ENCODE results near the gene NRL.

Gene NRL

GRCh38 chr14:24160499-24160849 is 45.7 kb upstream of the NRL start:
- no peak overlapping the region for H3K4me3 ChIP-seq (ENCODE audit: insufficient read depth in 1 of 2, low read depth in 1 of 2, low read length in 2 of 2)
- H2AFZ ChIP-seq (ENCODE audit: low read depth, low read length), result no peak overlapping the region
- H3K4me2 ChIP-seq (ENCODE audit: low read length, poor library complexity, severe bottlenecking), result no peak overlapping the region
- H3K27me3 ChIP-seq (ENCODE audit: control insufficient read depth in 1 of 2, insufficient read depth in 1 of 2, low read length in 2 of 2), result no peaks in the 10 kb centered on the region
- H3K9me3 ChIP-seq (ENCODE audit: control insufficient read depth, low read length), result no peaks in the 10 kb centered on the region
- H3K4me1 ChIP-seq (ENCODE audit: control insufficient read depth, insufficient read depth, low read depth, low read length), result peaks cover 19% of the 10 kb centered on the region
- no peak overlapping the region for H3K23ac ChIP-seq (ENCODE audit: low read length in 2 of 2)
- peaks cover 66 to 75% of the 10 kb centered on the region in 2 experiments for H3K36me3 ChIP-seq (ENCODE audit: control insufficient read depth in 1 of 2, insufficient read depth in 2 of 2, low read depth in 1 of 2, low read length in 2 of 2)
- H3K9ac ChIP-seq (ENCODE audit: low read length), result peak overlapping the region; percentile 99
- no peak overlapping the region for H2BK15ac ChIP-seq (ENCODE audit: low read depth, poor library complexity, severe bottlenecking)
- H3K79me1 ChIP-seq (replicated peaks; ENCODE audit: low read length, poor library complexity, severe bottlenecking), result peaks cover 25% of the 10 kb centered on the region
- H4K8ac ChIP-seq (ENCODE audit: low read length), result peak overlapping the region; percentile 27
- no peak overlapping the region for H2BK5ac ChIP-seq (ENCODE audit: low read depth, low read length, poor library complexity, severe bottlenecking)
- peak overlapping the region; percentile 19 for H3K27ac ChIP-seq (ENCODE audit: low read length, poor library complexity, severe bottlenecking)
- H2BK120ac ChIP-seq (ENCODE audit: low read depth, low read length), result peak overlapping the region; percentile 36
- peak overlapping the region; percentile 29 for H4K91ac ChIP-seq (ENCODE audit: low read length)
- DNase-seq, result no peak
- 98% methylated on average over 4 of the region's 4 CpGs for WGBS
- H3K14ac ChIP-seq (ENCODE audit: low read length in 2 of 2), result no peak overlapping the region
- no peak overlapping the region for H3K4ac ChIP-seq (ENCODE audit: low read depth in 1 of 2, low read length in 2 of 2)
- peak overlapping the region; percentile 61 to 62 for H2BK12ac ChIP-seq (ENCODE audit: low read length in 2 of 2)
- H2AK5ac ChIP-seq (ENCODE audit: low read length, severe bottlenecking), result no peak overlapping the region
- H3K18ac ChIP-seq (ENCODE audit: low read depth in 1 of 2, low read length in 2 of 2), result peak overlapping the region in 1 of 2 experiments; percentile 63

GRCh38 chr14:24159777-24160498 is 45.2 kb upstream of the NRL start:
- Histone ChIP-seq H2BK12ac (ENCODE audit: low read length in 2 of 2) (peak overlapping the region; percentile 62 to 67), H2BK120ac (ENCODE audit: low read depth, low read length) (no peak overlapping the region)

DNA sequence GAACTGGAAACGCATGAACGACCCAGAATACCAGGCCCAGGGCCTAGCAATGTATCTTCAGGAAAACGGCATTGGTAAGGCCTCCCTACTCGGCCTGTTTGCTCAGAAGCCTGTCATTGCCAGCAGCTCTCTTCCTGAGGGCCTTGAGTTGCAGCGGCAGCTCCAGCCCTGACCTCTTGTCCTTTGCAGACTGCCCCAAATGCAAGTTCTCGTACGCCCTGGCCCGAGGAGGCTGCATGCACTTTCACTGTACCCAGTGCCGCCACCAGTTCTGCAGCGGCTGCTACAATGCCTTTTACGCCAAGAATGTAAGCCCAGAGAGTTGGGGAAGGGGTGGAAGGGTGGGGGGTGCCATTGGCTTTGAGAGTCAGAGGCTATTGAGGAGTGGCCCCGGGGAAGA is 42.6 kb upstream of the NRL start:
- 92% methylated on average over 10 of the region's 12 CpGs for WGBS
- no peak overlapping the region for H2BK12ac ChIP-seq (ENCODE audit: low read length in 2 of 2)
- no peak overlapping the region for H2BK15ac ChIP-seq (ENCODE audit: low read depth, poor library complexity, severe bottlenecking)
- no peak overlapping the region for H3K18ac ChIP-seq (ENCODE audit: low read depth in 1 of 2, low read length in 2 of 2)
- no peak overlapping the region for H4K8ac ChIP-seq (ENCODE audit: low read length)
- no peak for DNase-seq
- no peaks in the 10 kb centered on the region for H3K9me3 ChIP-seq (ENCODE audit: control insufficient read depth, low read length)
- H3K36me3 ChIP-seq (ENCODE audit: control insufficient read depth in 1 of 2, insufficient read depth in 2 of 2, low read depth in 1 of 2, low read length in 2 of 2), result peaks cover 47 to 66% of the 10 kb centered on the region in 2 experiments
- no peak overlapping the region for H2BK5ac ChIP-seq (ENCODE audit: low read depth, low read length, poor library complexity, severe bottlenecking)
- no peak overlapping the region for H3K4ac ChIP-seq (ENCODE audit: low read depth in 1 of 2, low read length in 2 of 2)
- H3K27ac ChIP-seq (ENCODE audit: low read length, poor library complexity, severe bottlenecking), result no peak overlapping the region
- peaks cover 13% of the 10 kb centered on the region for H3K4me1 ChIP-seq (ENCODE audit: control insufficient read depth, insufficient read depth, low read depth, low read length)
- no peak overlapping the region for H2AFZ ChIP-seq (ENCODE audit: low read depth, low read length)
- H3K23ac ChIP-seq (ENCODE audit: low read length in 2 of 2), result no peak overlapping the region
- no peak overlapping the region for H3K14ac ChIP-seq (ENCODE audit: low read length in 2 of 2)
- no peak overlapping the region for H2AK5ac ChIP-seq (ENCODE audit: low read length, severe bottlenecking)
- peaks cover 9% of the 10 kb centered on the region for H3K79me1 ChIP-seq (replicated peaks; ENCODE audit: low read length, poor library complexity, severe bottlenecking)
- H3K4me3 ChIP-seq (ENCODE audit: insufficient read depth in 1 of 2, low read depth in 1 of 2, low read length in 2 of 2), result no peak overlapping the region
- no peak overlapping the region for H4K91ac ChIP-seq (ENCODE audit: low read length)
- no peak overlapping the region for H3K4me2 ChIP-seq (ENCODE audit: low read length, poor library complexity, severe bottlenecking)
- no peaks in the 10 kb centered on the region for H3K27me3 ChIP-seq (ENCODE audit: control insufficient read depth in 1 of 2, insufficient read depth in 1 of 2, low read length in 2 of 2)
- H3K9ac ChIP-seq (ENCODE audit: low read length), result no peak overlapping the region
- no peak overlapping the region for H2BK120ac ChIP-seq (ENCODE audit: low read depth, low read length)

More at GRCh38 chr14:24159777-24160498, 45.2 kb upstream of the NRL start:
- Histone ChIP-seq H3K4me1 (ENCODE audit: control insufficient read depth, insufficient read depth, low read depth, low read length) (peaks cover 19% of the 10 kb centered on the region), H4K91ac (ENCODE audit: low read length) (peak overlapping the region; percentile 4), H3K23ac (ENCODE audit: low read length in 2 of 2) (no peak overlapping the region), H3K79me1 (replicated peaks; ENCODE audit: low read length, poor library complexity, severe bottlenecking) (peaks cover 23% of the 10 kb centered on the region), H3K36me3 (ENCODE audit: control insufficient read depth in 1 of 2, insufficient read depth in 2 of 2, low read depth in 1 of 2, low read length in 2 of 2) (peaks cover 66 to 75% of the 10 kb centered on the region in 2 experiments), H3K27ac (ENCODE audit: low read length, poor library complexity, severe bottlenecking) (no peak overlapping the region), H3K18ac (ENCODE audit: low read depth in 1 of 2, low read length in 2 of 2) (no peak overlapping the region), H3K4me2 (ENCODE audit: low read length, poor library complexity, severe bottlenecking) (no peak overlapping the region), H2AK5ac (ENCODE audit: low read length, severe bottlenecking) (no peak overlapping the region), H3K4ac (ENCODE audit: low read depth in 1 of 2, low read length in 2 of 2) (no peak overlapping the region), H4K8ac (ENCODE audit: low read length) (no peak overlapping the region), H3K27me3 (ENCODE audit: control insufficient read depth in 1 of 2, insufficient read depth in 1 of 2, low read length in 2 of 2) (no peaks in the 10 kb centered on the region), H3K14ac (ENCODE audit: low read length in 2 of 2) (no peak overlapping the region), H3K4me3 (ENCODE audit: insufficient read depth in 1 of 2, low read depth in 1 of 2, low read length in 2 of 2) (no peak overlapping the region), H2BK15ac (ENCODE audit: low read depth, poor library complexity, severe bottlenecking) (peak overlapping the region; percentile 6), H2AFZ (ENCODE audit: low read depth, low read length) (no peak overlapping the region), H2BK5ac (ENCODE audit: low read depth, low read length, poor library complexity, severe bottlenecking) (no peak overlapping the region), H3K9ac (ENCODE audit: low read length) (no peak overlapping the region), H3K9me3 (ENCODE audit: control insufficient read depth, low read length) (no peaks in the 10 kb centered on the region)
- 98% methylated on average over 10 of the region's 11 CpGs for WGBS
- no peak for DNase-seq

DNA sequence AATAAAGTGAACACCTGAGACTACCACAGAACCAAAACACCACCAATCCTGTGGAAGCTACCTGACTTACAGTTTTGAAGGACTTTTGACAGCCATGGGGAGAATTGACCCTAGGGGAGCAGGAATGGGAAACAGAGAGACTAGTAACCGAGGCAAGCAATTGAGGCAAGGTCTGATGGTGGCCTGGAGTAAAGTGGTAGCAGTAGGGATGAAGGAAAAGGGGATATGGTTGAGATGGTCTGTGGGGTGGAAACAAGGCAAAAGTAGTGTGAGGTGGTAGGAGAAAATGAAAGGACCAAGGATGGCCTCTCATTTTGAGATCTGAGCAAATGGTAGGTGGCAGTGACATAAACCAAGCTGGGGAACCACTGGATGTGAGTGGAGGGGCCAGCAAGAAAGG is 42.1 kb upstream of the NRL start:
- no peak overlapping the region for H4K91ac ChIP-seq (ENCODE audit: low read length)
- H2BK120ac ChIP-seq (ENCODE audit: low read depth, low read length), result no peak overlapping the region
- H2BK12ac ChIP-seq (ENCODE audit: low read length in 2 of 2), result no peak overlapping the region
- H3K23ac ChIP-seq (ENCODE audit: low read length in 2 of 2), result no peak overlapping the region
- H2BK15ac ChIP-seq (ENCODE audit: low read depth, poor library complexity, severe bottlenecking), result no peak overlapping the region
- H3K4me2 ChIP-seq (ENCODE audit: low read length, poor library complexity, severe bottlenecking), result no peak overlapping the region
- H3K36me3 ChIP-seq (ENCODE audit: control insufficient read depth in 1 of 2, insufficient read depth in 2 of 2, low read depth in 1 of 2, low read length in 2 of 2), result peaks cover 48 to 71% of the 10 kb centered on the region in 2 experiments
- no peak overlapping the region for H3K14ac ChIP-seq (ENCODE audit: low read length in 2 of 2)
- no peak overlapping the region for H2AK5ac ChIP-seq (ENCODE audit: low read length, severe bottlenecking)
- H3K9me3 ChIP-seq (ENCODE audit: control insufficient read depth, low read length), result no peaks in the 10 kb centered on the region
- peaks cover 10% of the 10 kb centered on the region for H3K79me1 ChIP-seq (replicated peaks; ENCODE audit: low read length, poor library complexity, severe bottlenecking)
- H3K4ac ChIP-seq (ENCODE audit: low read depth in 1 of 2, low read length in 2 of 2), result no peak overlapping the region
- no peak for DNase-seq
- H3K27ac ChIP-seq (ENCODE audit: low read length, poor library complexity, severe bottlenecking), result no peak overlapping the region
- H2AFZ ChIP-seq (ENCODE audit: low read depth, low read length), result no peak overlapping the region
- no peak overlapping the region for H2BK5ac ChIP-seq (ENCODE audit: low read depth, low read length, poor library complexity, severe bottlenecking)
- peaks cover 8% of the 10 kb centered on the region for H3K4me1 ChIP-seq (ENCODE audit: control insufficient read depth, insufficient read depth, low read depth, low read length)
- WGBS, result 98% methylated on average over 1 of the region's 1 CpG
- no peak overlapping the region for H3K4me3 ChIP-seq (ENCODE audit: insufficient read depth in 1 of 2, low read depth in 1 of 2, low read length in 2 of 2)
- H3K27me3 ChIP-seq (ENCODE audit: control insufficient read depth in 1 of 2, insufficient read depth in 1 of 2, low read length in 2 of 2), result no peaks in the 10 kb centered on the region
- H3K18ac ChIP-seq (ENCODE audit: low read depth in 1 of 2, low read length in 2 of 2), result no peak overlapping the region
- no peak overlapping the region for H3K9ac ChIP-seq (ENCODE audit: low read length)
- H4K8ac ChIP-seq (ENCODE audit: low read length), result no peak overlapping the region

Measured in mesenchymal stem cell (in vitro differentiated cells and primary cell).